ENCODE measurements around the gene ALB.
"Not testable (repeated sequence)": the region's sequence is repeated elsewhere in the genome, so short reads cannot be mapped to it uniquely, and the experiment has no call there.

ALB gene

DNA sequence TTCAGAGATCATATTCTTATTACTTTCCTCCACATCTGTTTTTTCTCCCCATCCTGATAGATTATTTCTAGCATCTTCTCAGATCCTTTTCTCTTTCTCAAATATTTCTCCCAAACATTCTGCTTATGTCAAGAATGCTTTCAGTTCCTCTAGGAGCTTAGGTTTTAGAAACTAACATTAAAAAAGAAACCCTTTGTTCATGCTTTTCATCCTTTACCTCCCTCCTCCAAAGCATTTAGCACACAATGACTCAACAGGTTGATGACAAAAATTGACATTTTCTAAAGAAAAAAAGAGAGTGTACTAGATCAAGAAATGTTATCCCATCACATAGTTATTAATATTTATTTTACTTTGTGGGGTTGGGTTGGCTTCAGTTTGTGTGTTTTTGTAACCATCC, 16.5 kb upstream of the ALB start:
- no peaks in the 10 kb centered on the region for H3K9me3 ChIP-seq (ENCODE audit: control insufficient read depth, low read length)
- no peaks in the 10 kb centered on the region for H3K27me3 ChIP-seq (ENCODE audit: control insufficient read depth, insufficient read depth, low read length)
- no peaks in the 10 kb centered on the region for H3K36me3 ChIP-seq (ENCODE audit: control insufficient read depth, insufficient read depth, low read length)
- peaks cover 6% of the 10 kb centered on the region for H3K4me1 ChIP-seq
- H3K27ac ChIP-seq = no peak overlapping the region
- H3K4me3 ChIP-seq (ENCODE audit: low read depth, low read length) = no peak overlapping the region
- H3K9ac ChIP-seq = no peak overlapping the region
- TF ChIP-seq, protein P1, sequence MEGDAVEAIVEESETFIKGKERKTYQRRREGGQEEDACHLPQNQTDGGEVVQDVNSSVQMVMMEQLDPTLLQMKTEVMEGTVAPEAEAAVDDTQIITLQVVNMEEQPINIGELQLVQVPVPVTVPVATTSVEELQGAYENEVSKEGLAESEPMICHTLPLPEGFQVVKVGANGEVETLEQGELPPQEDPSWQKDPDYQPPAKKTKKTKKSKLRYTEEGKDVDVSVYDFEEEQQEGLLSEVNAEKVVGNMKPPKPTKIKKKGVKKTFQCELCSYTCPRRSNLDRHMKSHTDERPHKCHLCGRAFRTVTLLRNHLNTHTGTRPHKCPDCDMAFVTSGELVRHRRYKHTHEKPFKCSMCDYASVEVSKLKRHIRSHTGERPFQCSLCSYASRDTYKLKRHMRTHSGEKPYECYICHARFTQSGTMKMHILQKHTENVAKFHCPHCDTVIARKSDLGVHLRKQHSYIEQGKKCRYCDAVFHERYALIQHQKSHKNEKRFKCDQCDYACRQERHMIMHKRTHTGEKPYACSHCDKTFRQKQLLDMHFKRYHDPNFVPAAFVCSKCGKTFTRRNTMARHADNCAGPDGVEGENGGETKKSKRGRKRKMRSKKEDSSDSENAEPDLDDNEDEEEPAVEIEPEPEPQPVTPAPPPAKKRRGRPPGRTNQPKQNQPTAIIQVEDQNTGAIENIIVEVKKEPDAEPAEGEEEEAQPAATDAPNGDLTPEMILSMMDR (IDR thresholded peaks at IDR 0.05) = no peak
- no peak overlapping the region for H3K4me2 ChIP-seq (ENCODE audit: low read length)
- no peak overlapping the region for H2AFZ ChIP-seq
- no peaks in the 10 kb centered on the region for H3K79me2 ChIP-seq

DNA sequence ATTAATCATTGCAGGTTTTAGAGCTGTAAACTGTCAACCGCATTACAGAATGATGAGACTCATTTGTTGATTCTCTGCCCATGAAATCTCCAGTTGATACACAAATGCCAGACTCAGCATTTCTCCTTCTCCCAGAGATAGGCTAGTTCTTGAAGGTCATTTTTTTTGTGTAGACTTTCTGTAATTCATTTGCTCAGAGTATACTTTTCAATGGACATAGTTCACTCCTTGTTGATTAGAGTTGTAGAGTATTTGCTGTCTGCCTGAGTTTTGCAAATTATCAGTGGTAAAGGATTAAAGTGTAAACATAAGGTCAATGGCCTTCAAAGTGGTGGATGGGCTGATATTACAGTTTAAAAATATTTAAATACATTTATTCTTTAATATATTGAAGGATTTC, 15.2 kb upstream of the ALB start:
- Histone ChIP-seq H3K9me3 (ENCODE audit: control insufficient read depth, low read length) (no peaks in the 10 kb centered on the region), H3K36me3 (ENCODE audit: control insufficient read depth, insufficient read depth, low read length) (no peaks in the 10 kb centered on the region), H3K79me2 (no peaks in the 10 kb centered on the region), H3K4me3 (ENCODE audit: low read depth, low read length) (no peak overlapping the region), H3K9ac (no peak overlapping the region), H3K27me3 (ENCODE audit: control insufficient read depth, insufficient read depth, low read length) (no peaks in the 10 kb centered on the region), H2AFZ (no peak overlapping the region), H3K4me2 (ENCODE audit: low read length) (no peak overlapping the region), H3K4me1 (peaks cover 6% of the 10 kb centered on the region), H3K27ac (no peak overlapping the region)
- TF ChIP-seq, protein P1 (IDR thresholded peaks at IDR 0.05) = no peak

DNA sequence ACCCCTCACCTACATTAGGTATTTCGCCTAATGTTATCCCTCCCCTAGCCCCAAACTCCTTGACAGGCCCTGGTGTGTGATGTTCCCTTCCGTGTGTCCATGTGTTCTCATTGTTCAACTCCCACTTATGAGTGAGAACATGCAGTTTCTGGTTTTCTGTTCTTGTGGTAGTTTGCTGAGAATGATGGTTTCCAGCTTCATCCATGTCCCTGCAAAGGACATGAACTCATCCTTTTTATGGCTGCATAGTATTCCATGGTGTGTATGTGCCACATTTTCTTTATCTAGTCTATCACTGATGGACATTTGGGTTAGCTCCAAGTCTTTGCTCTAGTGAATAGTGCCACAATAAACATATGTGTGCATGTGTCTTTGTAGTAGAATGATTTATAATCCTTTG, 14.4 kb upstream of the ALB start:
- H2AFZ ChIP-seq; H3K4me2 ChIP-seq (ENCODE audit: low read length); H3K27me3 ChIP-seq (ENCODE audit: control insufficient read depth, insufficient read depth, low read length); H3K9ac ChIP-seq; H3K27ac ChIP-seq; H3K4me1 ChIP-seq; H3K9me3 ChIP-seq (ENCODE audit: control insufficient read depth, low read length); H3K79me2 ChIP-seq; H3K4me3 ChIP-seq (ENCODE audit: low read depth, low read length); H3K36me3 ChIP-seq (ENCODE audit: control insufficient read depth, insufficient read depth, low read length): not testable (repeated sequence)

DNA sequence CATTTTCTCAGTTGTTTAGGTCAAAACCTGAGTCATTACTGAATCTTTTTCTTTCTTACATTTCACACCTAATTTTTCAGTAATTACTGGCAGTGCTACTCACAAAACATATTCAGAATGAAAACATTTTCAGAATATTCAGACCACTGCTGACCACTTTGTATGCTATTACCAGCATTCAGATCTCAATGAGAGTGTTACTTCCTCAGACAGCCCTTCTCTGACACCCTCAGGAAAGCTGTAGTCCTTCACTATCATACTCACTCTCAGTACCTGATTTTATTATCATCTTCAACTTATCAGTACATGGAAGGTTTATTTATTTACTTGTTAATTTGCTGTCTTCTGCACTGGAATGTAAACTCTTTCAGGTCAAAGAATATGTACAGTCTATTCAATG, 12.3 kb upstream of the ALB start:
- no peaks in the 10 kb centered on the region for H3K9me3 ChIP-seq (ENCODE audit: control insufficient read depth, low read length)
- peak overlapping the region; percentile 31 for H2AFZ ChIP-seq
- peaks cover 6% of the 10 kb centered on the region for H3K4me1 ChIP-seq
- peak overlapping the region; percentile 54 for H3K4me2 ChIP-seq (ENCODE audit: low read length)
- H3K27me3 ChIP-seq (ENCODE audit: control insufficient read depth, insufficient read depth, low read length) = no peaks in the 10 kb centered on the region
- no peaks in the 10 kb centered on the region for H3K36me3 ChIP-seq (ENCODE audit: control insufficient read depth, insufficient read depth, low read length)
- H3K4me3 ChIP-seq (ENCODE audit: low read depth, low read length) = no peak overlapping the region
- TF ChIP-seq, protein P1 (IDR thresholded peaks at IDR 0.05) = no peak
- H3K79me2 ChIP-seq = no peaks in the 10 kb centered on the region
- H3K27ac ChIP-seq = peak overlapping the region; percentile 79
- no peak overlapping the region for H3K9ac ChIP-seq

DNA sequence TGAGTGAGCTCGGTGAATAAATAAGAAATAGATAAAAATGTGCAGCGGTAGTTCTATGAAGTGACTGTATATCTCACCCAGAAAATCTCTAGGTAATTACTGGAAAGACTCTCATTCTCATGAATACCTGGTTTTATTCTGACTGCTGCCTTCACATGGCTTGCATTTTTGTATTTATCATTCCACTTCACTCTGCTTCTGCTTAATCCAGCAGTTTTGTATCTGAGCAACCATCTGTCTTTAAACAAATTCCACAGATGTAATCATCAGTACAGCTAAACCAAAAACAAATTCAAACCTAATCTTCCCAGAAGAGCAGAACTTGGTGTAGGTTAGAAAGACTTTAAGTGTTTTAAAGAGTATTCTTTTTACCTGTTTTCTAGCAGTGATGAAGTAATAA, 11.2 kb upstream of the ALB start:
- H3K27me3 ChIP-seq (ENCODE audit: control insufficient read depth, insufficient read depth, low read length) = no peaks in the 10 kb centered on the region
- H3K4me2 ChIP-seq (ENCODE audit: low read length) = peak overlapping the region; percentile 54
- H3K9me3 ChIP-seq (ENCODE audit: control insufficient read depth, low read length) = no peaks in the 10 kb centered on the region
- H3K4me3 ChIP-seq (ENCODE audit: low read depth, low read length) = no peak overlapping the region
- no peaks in the 10 kb centered on the region for H3K36me3 ChIP-seq (ENCODE audit: control insufficient read depth, insufficient read depth, low read length)
- H2AFZ ChIP-seq = no peak overlapping the region
- no peaks in the 10 kb centered on the region for H3K79me2 ChIP-seq
- H3K27ac ChIP-seq = peak overlapping the region; percentile 79
- H3K9ac ChIP-seq = no peak overlapping the region
- TF ChIP-seq, protein P1 (IDR thresholded peaks at IDR 0.05) = no peak
- peaks cover 6% of the 10 kb centered on the region for H3K4me1 ChIP-seq
